HG03342 (cell line): ENCODE data around the gene ABCC1.
"Not testable (repeated sequence)": the region's sequence is repeated elsewhere in the genome, so short reads cannot be mapped to it uniquely, and the experiment has no call there.

ENCODE experiments used
- ATAC-seq: cut with Tn5 transposase; IDR thresholded peaks from one replicate; pipeline ENCODE4 v1.9.1; 2021; ENCODE audit warnings: mild to moderate bottlenecking, moderate library complexity; ENCODE audit not compliant: unreplicated experiment

Gene ABCC1

GRCh38 chr16:16148755-16149154, 199.3 kb downstream of the ABCC1 start:
- ATAC-seq = no peak

- no peak for ATAC-seq
These were observed 200.3 kb downstream of the ABCC1 start for GRCh38 chr16:16149710-16150116.

GRCh38 chr16:16150117-16150877, 200.9 kb downstream of the ABCC1 start:
- no peak for ATAC-seq

GRCh38 chr16:16150878-16151152, 201.4 kb downstream of the ABCC1 start:
- no peak for ATAC-seq

GRCh38 chr16:16151315-16151714, 201.9 kb downstream of the ABCC1 start:
- no peak for ATAC-seq

GRCh38 chr16:16153000-16153399, 203.6 kb downstream of the ABCC1 start:
- not testable (repeated sequence) for ATAC-seq

GRCh38 chr16:16154281-16154951, 205.0 kb downstream of the ABCC1 start:
- ATAC-seq = no peak

- no peak for ATAC-seq
These were observed 205.8 kb downstream of the ABCC1 start for GRCh38 chr16:16155234-16155633.

- ATAC-seq = no peak
These were observed 207.8 kb downstream of the ABCC1 start for GRCh38 chr16:16157166-16157565.

- no peak for ATAC-seq
These were observed 208.8 kb downstream of the ABCC1 start for GRCh38 chr16:16158082-16158658.

GRCh38 chr16:16158741-16159374, 209.4 kb downstream of the ABCC1 start:
- ATAC-seq = no peak

- ATAC-seq = no peak
These were observed 210.2 kb downstream of the ABCC1 start for GRCh38 chr16:16159662-16160061.

- ATAC-seq = no peak
These were observed 211.9 kb downstream of the ABCC1 start for GRCh38 chr16:16161319-16161718.

- not testable (repeated sequence) for ATAC-seq
These were observed 212.4 kb downstream of the ABCC1 start for GRCh38 chr16:16161840-16162239.

- ATAC-seq = no peak
These were observed 213.2 kb downstream of the ABCC1 start for GRCh38 chr16:16162591-16162990.

GRCh38 chr16:16163109-16163508, 213.7 kb downstream of the ABCC1 start:
- ATAC-seq = no peak

- ATAC-seq = no peak
These were observed 214.2 kb downstream of the ABCC1 start for GRCh38 chr16:16163571-16163970.

- no peak for ATAC-seq
These were observed 214.8 kb downstream of the ABCC1 start for GRCh38 chr16:16164243-16164642.

- ATAC-seq = no peak
These were observed 216.7 kb downstream of the ABCC1 start for GRCh38 chr16:16166085-16166484.

GRCh38 chr16:16166949-16167348, 217.5 kb downstream of the ABCC1 start:
- no peak for ATAC-seq

- ATAC-seq = no peak
These were observed 218.5 kb downstream of the ABCC1 start for GRCh38 chr16:16167927-16168326.

GRCh38 chr16:16168431-16168830, 219.0 kb downstream of the ABCC1 start:
- no peak for ATAC-seq
